H1 (cell line): ENCODE measurements around the gene CHD3. TPM values are rescaled to one million over a fixed set of nuclear protein-coding genes. Genes with fewer than 3 reads are reported as not detected.

Experiments
- KDM4A ChIP-seq: IDR thresholded peaks from one replicate; pipeline ENCODE4 v1.7.1; 2012; ENCODE audit warnings: low read depth, mild to moderate bottlenecking, moderate library complexity, low read length, inconsistent platforms; ENCODE audit not compliant: severe bottlenecking
- RNF2 ChIP-seq: fragments of 200-900, 300-1000 bp; sonication (generic); IDR thresholded peaks from 2 replicates; pipeline ENCODE4 v1.7.1; 2016; ENCODE audit warnings: borderline replicate concordance, low read depth, mild to moderate bottlenecking, antibody characterized with exemption, low read length; ENCODE audit not compliant: poor library complexity, severe bottlenecking; ENCODE audit errors: missing control alignments
- USF2 ChIP-seq: IDR thresholded peaks from 2 replicates; pipeline ENCODE4 v1.6.1; 2011; ENCODE audit warnings: low read length, improper control_type of control experiment
- polyA plus RNA-seq, 7 experiments: library from polyadenylated mRNA; depleted of rRNA in 3 of 7; stranded (reverse) in 5 of 7; unstranded in 2 of 7; fragments of >200 nt in 5 of 7; fragments of 200-250 nt in 2 of 7; gene quantifications; 1 replicate in 5 of 7; 2 replicates in 1 of 7; 4 replicates in 1 of 7; pipeline versions ENCODE4 v1.2.1 to v1.2.3, GENCODE V29; 2011 to 2013; ENCODE audit warnings: missing spikeins in 2 of 7, mixed read lengths in 2 of 7
- total RNA-seq: library from RNA; stranded (reverse); fragmentation: NEBNext Ultra II Directional; extraction: Animal tissue kit (Norgen Biotek cat#: 25700); gene quantifications from 2 replicates; pipeline ENCODE4 v1.2.1, GENCODE V29; 2021

The CHD3 gene
- total and polyA plus RNA-seq, 2 of the 8 experiments (the other 6 are each of a cell fraction or from before 2014, with no cell fraction given) = 12.3 to 12.9 TPM

- TF ChIP-seq RNF2 (no peak), USF2 (no peak), KDM4A (peak; percentile 81)
These were observed 3.0 kb upstream of the CHD3 start (continued) for GRCh38 chr17:7885367-7886226.
